Sigmoid colon (tissue), 7 donors: ENCODE data around the gene MFAP4. TPM values are rescaled to one million over a fixed set of nuclear protein-coding genes. Genes with fewer than 3 reads are reported as not detected.

Source experiments
- DNase-seq: peaks from one replicate; pipeline ENCODE4 v3.0.0-alpha.2; 2019
- H3K27ac ChIP-seq, 4 donors: fragments of 200-600 bp; sonication (generic); one replicate each; pipeline ENCODE4 v1.5.1; 2016 to 2019; ENCODE audit warnings: mild to moderate bottlenecking in 1 of 4
- H3K27me3 ChIP-seq, 3 donors: fragments of 200-600 bp; sonication (generic); one replicate each; pipeline ENCODE4 v1.5.1; 2019; ENCODE audit warnings: mild to moderate bottlenecking in 1 of 3
- H3K36me3 ChIP-seq, 4 donors: fragments of 200-600 bp; sonication (generic); one replicate each; pipeline ENCODE4 v1.5.1; 2016 to 2019
- H3K4me1 ChIP-seq, 4 donors: fragments of 200-600 bp; sonication (generic); one replicate each; pipeline ENCODE4 v1.5.1; 2017 to 2019
- H3K4me3 ChIP-seq, 4 donors: fragments of 200-600 bp; sonication (generic); one replicate each; pipeline ENCODE4 v1.5.1; 2017 to 2019; ENCODE audit warnings: mild to moderate bottlenecking in 2 of 4, moderate library complexity in 1 of 4
- H3K9me3 ChIP-seq, 4 donors: fragments of 200-600 bp in 3 of 4; sonication (generic) in 3 of 4; one replicate each; pipeline versions ENCODE4 v1.5.1 to v1.6.1; 2013 to 2019
- EP300 ChIP-seq, 4 donors: sonication (generic); formaldehyde crosslinking; IDR thresholded peaks; one replicate each; pipeline ENCODE4 v1.6.1; 2017; ENCODE audit warnings: antibody characterized with exemption in 4 of 4
- POLR2A ChIP-seq, 2 donors: fragments of 450-650 bp; IDR thresholded peaks; one replicate each; pipeline ENCODE4 v1.6.1; 2016; ENCODE audit warnings: antibody characterized with exemption in 2 of 2, mild to moderate bottlenecking in 2 of 2, moderate library complexity in 2 of 2
- POLR2AphosphoS5 ChIP-seq, 4 donors: sonication (generic); formaldehyde crosslinking; IDR thresholded peaks; one replicate each; pipeline ENCODE4 v1.6.1; 2017; ENCODE audit warnings: antibody characterized with exemption in 4 of 4
- WGBS, 2 donors: extraction: QIAGEN DNeasy Blood & Tissue Kit; methylation state at CpG; one replicate each; pipeline ENCODE4 v1.1.7; 2013; 5-methylcytosine and 5-hydroxymethylcytosine counted together
- intact Hi-C: fragments of 100-400 bp; cut with DNase I; formaldehyde crosslinking; loops from one replicate; pipeline ENCODE4 v1.15.1; 2023
- polyA plus RNA-seq, 3 donors: library from polyadenylated mRNA; stranded (reverse); fragments of 200-250 nt; gene quantifications; one replicate each; pipeline ENCODE4 v1.2.3, GENCODE V29; 2013
- total RNA-seq, 4 donors: library from RNA; depleted of rRNA; stranded (reverse); fragments of >200 nt; gene quantifications; one replicate each; pipeline ENCODE4 v1.1.0, GENCODE V29; 2016
- TF ChIP-seq, protein P1 (sequence below), 4 experiments: fragments of 450-650 bp in 3 of 4; fragments of 200-600 bp in 1 of 4; IDR thresholded peaks; one replicate each; pipeline ENCODE4 v1.5.1; 2016 to 2019; ENCODE audit warnings: antibody characterized with exemption in 4 of 4, mild to moderate bottlenecking in 3 of 4, moderate library complexity in 2 of 4
- donor health status: healthy with polysubstance abuse.
- donor health status: Bipolar disorder and iron deficiency.
- donor health status: healthy.

The MFAP4 gene
- total and polyA plus RNA-seq, 7 donors: 9.9 to 324 (median 189) TPM

DNA sequence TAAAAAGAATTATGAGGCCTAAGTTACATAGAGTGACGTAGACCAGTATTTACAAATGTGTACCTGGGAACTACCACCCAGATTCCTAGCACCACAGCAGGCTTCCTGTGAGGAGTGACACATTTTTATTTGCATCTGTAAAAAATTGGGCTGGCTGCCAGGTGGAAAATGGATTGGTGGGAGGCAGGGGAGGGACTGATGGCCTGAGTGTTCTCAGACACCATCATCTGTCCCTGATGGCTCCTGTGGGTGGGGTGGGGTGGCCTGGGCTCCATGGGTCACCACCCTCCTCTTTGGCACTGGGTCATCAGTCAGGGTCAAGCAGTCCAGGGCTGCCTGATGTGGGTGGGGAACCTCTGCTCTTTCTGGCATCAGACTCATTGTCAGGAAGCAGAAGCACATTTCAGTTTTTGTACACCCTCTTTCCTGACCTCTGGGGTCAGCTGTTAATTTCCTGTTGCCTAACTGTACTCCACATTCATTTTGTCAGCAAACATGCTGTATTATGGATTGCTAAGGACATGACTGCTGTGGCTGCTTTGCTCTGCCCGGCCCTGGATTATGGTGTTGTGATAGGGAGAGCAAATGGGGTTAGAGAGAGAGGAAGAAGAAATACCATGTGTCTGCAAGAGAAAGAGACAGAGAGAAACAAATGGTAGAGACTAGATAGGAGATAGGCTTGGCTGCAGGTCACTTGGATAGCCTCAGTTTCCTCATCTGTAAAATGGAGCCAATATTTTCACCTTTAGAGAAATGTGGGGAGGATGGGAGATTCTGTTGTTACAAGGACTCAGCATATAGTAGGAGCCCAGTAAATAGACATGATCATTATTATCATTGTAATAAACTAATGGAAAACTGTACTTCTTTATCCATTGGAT is 11.6 kb upstream of the MFAP4 start:
- DNase-seq: peak; percentile 85
- intact Hi-C loops: no loop called here
- Histone ChIP-seq H3K27me3 (no peaks in the 10 kb centered on the region), H3K9me3 (no peaks in the 10 kb centered on the region), H3K27ac (peak overlapping the region; percentile 53 to 60 (median 57)), H3K36me3 (no peaks in the 10 kb centered on the region), H3K4me3 (no peak overlapping the region), H3K4me1 (peaks cover 0 to 38% (median 26%) of the 10 kb centered on the region in 4 donors)
- 8 to 49% methylated on average over 2 of the region's 2 CpGs for WGBS, 2 donors
- no peak for TF ChIP-seq POLR2A (IDR thresholded peaks at IDR 0.05)
- TF ChIP-seq POLR2AphosphoS5 (IDR thresholded peaks at IDR 0.05): peak in 2 of 4 donors; percentile 43 to 57
- TF ChIP-seq, protein P1, sequence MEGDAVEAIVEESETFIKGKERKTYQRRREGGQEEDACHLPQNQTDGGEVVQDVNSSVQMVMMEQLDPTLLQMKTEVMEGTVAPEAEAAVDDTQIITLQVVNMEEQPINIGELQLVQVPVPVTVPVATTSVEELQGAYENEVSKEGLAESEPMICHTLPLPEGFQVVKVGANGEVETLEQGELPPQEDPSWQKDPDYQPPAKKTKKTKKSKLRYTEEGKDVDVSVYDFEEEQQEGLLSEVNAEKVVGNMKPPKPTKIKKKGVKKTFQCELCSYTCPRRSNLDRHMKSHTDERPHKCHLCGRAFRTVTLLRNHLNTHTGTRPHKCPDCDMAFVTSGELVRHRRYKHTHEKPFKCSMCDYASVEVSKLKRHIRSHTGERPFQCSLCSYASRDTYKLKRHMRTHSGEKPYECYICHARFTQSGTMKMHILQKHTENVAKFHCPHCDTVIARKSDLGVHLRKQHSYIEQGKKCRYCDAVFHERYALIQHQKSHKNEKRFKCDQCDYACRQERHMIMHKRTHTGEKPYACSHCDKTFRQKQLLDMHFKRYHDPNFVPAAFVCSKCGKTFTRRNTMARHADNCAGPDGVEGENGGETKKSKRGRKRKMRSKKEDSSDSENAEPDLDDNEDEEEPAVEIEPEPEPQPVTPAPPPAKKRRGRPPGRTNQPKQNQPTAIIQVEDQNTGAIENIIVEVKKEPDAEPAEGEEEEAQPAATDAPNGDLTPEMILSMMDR (IDR thresholded peaks at IDR 0.05): no peak
- TF ChIP-seq EP300 (IDR thresholded peaks at IDR 0.05): peak in 1 of 4 donors; percentile 49

DNA sequence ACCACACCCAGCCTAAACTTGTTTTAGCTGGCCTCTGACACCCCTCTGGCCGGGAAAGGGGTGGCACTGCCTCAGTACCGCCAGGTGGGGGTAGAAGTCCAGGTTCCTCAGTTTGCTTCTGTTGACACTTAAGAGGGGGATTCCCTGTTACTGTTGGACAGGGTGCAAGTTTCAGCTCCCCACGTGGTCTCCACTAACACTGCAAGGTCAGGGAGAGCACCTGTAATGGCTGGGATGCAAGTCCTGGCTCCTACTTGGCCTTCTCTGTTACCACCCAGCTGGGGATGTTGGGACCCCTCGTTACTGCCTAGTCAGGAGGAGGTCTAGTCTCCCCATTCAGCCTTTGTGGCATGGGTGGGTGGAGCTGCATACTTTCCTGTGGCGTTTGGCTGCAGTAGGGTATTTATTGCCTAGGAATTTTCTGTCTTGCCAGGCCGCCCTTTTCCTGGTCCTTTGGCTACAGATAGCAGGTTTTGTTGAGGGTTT is 10.6 kb upstream of the MFAP4 start:
- peaks cover 0 to 43% (median 32%) of the 10 kb centered on the region in 4 donors for H3K4me1 ChIP-seq
- TF ChIP-seq POLR2AphosphoS5 (IDR thresholded peaks at IDR 0.05) (no peak), EP300 (IDR thresholded peaks at IDR 0.05) (no peak)
- TF ChIP-seq, protein P1 (IDR thresholded peaks at IDR 0.05): no peak

DNA sequence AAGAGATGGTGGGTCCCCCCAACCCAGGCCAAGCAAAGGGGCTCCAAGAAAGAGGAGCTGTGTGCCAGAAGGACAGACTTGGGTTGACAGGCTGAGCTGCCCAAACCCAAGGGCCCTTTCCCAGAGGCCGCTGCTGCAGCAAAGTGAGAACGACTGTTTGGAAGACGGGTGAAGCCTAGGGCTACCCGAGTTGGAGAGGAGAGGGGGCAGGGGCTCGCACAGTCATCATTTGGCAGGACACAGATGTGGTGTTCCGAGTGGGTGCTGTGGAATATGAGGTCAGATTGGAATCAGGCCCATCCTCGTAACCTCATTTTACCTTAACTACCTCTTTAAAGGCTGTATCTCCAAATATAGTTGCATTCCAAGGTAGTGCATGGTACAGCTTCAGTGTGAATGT is 5.3 kb upstream of the MFAP4 start:
- H3K4me1 ChIP-seq: peaks cover 0 to 63% (median 53%) of the 10 kb centered on the region in 4 donors
- intact Hi-C loops: no loop called here
- no peak overlapping the region for H3K4me3 ChIP-seq
- 84 to 87% methylated on average over 7 of the region's 7 CpGs for WGBS, 2 donors
- peak overlapping the region in 3 of 4 donors; percentile 96 to 97 (median 96) for H3K27ac ChIP-seq
- H3K36me3 ChIP-seq: no peaks in the 10 kb centered on the region
- H3K27me3 ChIP-seq: no peaks in the 10 kb centered on the region
- TF ChIP-seq, protein P1 (IDR thresholded peaks at IDR 0.05): no peak
- TF ChIP-seq EP300 (IDR thresholded peaks at IDR 0.05): peak in 3 of 4 donors; percentile 7 to 67 (median 60)
- TF ChIP-seq POLR2AphosphoS5 (IDR thresholded peaks at IDR 0.05): peak in 2 of 4 donors; percentile 61 to 62
- no peaks in the 10 kb centered on the region for H3K9me3 ChIP-seq
- DNase-seq: peak; percentile 64

More for the DNA sequence above, 10.6 kb upstream of the MFAP4 start:
- no peaks in the 10 kb centered on the region for H3K36me3 ChIP-seq
- H3K4me3 ChIP-seq: no peak overlapping the region
- 15 to 58% methylated on average over 6 of the region's 6 CpGs for WGBS, 2 donors
- no peak for DNase-seq
- H3K27ac ChIP-seq: peak overlapping the region; percentile 53 to 60 (median 57)
- H3K27me3 ChIP-seq: no peaks in the 10 kb centered on the region
- intact Hi-C loops: no loop called here
- no peaks in the 10 kb centered on the region for H3K9me3 ChIP-seq

DNA sequence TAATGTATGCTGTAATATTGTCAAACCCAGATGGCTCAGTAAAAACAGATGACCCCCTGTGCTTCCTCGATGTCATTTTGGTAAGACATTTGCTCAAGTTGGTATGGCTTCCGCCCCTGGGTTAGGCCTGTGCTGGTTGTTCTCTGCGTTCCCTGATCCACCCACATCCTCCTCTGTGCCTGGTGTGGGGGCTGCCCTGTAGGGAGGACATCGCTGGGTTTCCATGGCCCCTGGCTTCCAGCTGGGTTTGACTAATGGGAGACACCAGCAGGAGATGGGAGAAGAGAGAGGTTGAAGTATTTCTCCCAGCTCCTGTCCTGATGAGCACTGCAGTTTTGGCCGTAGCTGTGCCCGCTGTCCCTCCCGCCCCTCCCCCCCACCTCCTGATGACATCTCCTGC is 4.4 kb upstream of the MFAP4 start:
- no peaks in the 10 kb centered on the region for H3K9me3 ChIP-seq
- WGBS, 2 donors: 93 to 95% methylated on average over 7 of the region's 7 CpGs
- TF ChIP-seq POLR2A (IDR thresholded peaks at IDR 0.05) (no peak), POLR2AphosphoS5 (IDR thresholded peaks at IDR 0.05) (no peak), EP300 (IDR thresholded peaks at IDR 0.05) (no peak)
- TF ChIP-seq, protein P1 (IDR thresholded peaks at IDR 0.05): no peak
- peak; percentile 56 for DNase-seq
- H3K4me1 ChIP-seq: peaks cover 0 to 71% (median 59%) of the 10 kb centered on the region in 4 donors
- no peaks in the 10 kb centered on the region for H3K36me3 ChIP-seq
- no peak overlapping the region for H3K4me3 ChIP-seq
- H3K27ac ChIP-seq: peak overlapping the region in 3 of 4 donors; percentile 96 to 97 (median 96)
- H3K27me3 ChIP-seq: no peaks in the 10 kb centered on the region
- intact Hi-C loops: no loop called here
